ENCODE measurements around the gene GPR3.
A peak's percentile ranks its signal among the peaks of the same experiment; 100 is the strongest.
"Not testable (repeated sequence)": the region's sequence is repeated elsewhere in the genome, so short reads cannot be mapped to it uniquely, and the experiment has no call there.

The GPR3 gene

GRCh38 chr1:27380766-27381733, 11.4 kb upstream of the GPR3 start:
- DNase-seq = no peak

GRCh38 chr1:27381969-27382762, 10.3 kb upstream of the GPR3 start:
- no peak for DNase-seq

GRCh38 chr1:27383039-27383605, 9.3 kb upstream of the GPR3 start, which contains the start of gene CD164L2:
Gene CD164L2 (minus strand): TSS chr1:27383333. CDS start chr1:27383239, 94 bp downstream.
- DNase-seq = no peak

GRCh38 chr1:27383661-27384060, 8.8 kb upstream of the GPR3 start:
- no peak for DNase-seq

DNA sequence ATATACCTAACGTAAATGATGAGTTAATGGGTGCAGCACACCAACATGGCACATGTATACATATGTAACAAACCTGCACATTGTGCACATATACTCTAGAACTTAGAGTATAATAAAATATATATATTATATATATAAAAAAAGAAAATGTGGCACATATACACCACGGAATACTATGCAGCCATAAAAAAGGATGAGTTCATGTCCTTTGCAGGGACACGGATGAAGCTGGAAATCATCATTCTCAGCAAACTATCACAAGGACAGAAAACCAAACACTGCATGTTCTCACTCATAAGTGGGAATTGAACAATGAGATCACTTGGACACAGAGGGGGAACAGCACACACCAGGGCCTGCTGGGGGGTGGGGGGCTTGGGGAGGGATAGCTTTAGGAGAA, 7.6 kb upstream of the GPR3 start:
- DNase-seq = not testable (repeated sequence)

GRCh38 chr1:27388337-27389005, 4.0 kb upstream of the GPR3 start:
- peak in 1 of 2 donors; percentile 40 for DNase-seq

DNA sequence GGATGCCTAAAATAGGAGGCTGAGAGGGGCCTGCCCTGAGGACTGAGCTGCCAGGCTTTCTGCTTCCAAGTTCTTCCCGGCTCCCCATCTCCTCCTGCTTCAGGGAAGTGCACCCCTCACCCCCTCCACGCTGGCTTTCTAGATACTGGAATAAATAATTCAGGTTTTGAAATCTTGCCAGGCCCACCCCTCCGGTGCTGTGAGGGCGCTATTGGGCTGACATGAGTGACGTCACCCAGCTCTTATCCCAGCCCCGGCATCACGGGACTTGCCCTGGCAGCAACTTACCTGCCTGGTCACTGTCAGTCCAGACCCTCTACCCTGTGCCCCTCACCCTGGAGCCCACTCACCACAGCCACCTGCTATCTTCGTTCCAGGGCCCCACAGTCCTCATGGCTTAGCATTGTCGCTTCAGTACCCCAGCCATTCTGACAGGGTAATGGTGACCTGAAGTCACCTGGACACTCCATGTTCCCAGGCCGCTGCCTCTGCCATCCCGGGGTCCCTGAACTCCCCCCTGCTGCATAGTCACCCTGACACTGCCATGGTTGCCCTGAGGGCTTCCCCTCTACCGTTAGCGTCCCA, 819 bp upstream of the GPR3 start:
- no peak for DNase-seq

DNA sequence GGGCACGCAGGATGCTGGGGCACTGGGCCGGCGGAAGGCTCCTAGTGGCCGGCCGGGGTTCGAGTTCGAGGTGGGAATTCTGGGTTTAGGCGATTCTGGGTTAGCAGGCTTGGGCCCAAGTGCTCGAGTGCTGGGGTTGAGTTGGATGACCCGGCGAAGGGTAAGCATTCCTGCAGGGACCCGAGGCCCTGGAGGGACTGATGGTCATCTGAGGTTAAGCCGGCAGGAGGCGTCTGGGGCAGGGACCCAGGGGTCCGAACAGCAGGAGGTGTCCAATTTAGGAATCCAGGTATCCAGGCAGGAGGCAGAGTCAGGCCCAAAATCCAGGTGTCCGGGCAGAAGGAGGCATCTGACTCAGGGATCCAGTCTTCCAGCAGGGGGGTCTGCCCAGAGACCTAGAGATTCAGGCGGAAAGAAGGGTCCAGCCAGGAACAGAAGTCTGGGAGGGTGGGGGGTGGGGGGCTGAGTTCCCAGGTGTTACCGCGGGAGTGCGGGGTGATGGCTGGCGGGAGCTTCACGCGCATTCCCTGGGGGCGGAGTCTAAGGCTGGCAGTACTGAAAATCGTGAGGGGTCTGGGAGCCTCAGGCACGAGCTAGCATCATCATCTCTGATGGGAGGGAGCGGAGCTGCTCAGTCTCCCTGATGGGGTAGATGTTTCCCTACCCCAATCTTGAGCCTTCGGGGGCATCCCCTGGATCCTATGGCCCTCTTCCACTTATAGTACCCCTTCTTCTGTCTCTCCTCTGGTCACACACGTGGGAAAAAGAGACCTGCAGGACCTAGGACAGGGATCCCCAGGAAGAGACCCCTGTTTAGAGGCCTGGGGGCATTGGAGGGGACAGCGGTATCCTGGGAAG, 585 bp downstream of the GPR3 start:
- no peak for DNase-seq

DNA sequence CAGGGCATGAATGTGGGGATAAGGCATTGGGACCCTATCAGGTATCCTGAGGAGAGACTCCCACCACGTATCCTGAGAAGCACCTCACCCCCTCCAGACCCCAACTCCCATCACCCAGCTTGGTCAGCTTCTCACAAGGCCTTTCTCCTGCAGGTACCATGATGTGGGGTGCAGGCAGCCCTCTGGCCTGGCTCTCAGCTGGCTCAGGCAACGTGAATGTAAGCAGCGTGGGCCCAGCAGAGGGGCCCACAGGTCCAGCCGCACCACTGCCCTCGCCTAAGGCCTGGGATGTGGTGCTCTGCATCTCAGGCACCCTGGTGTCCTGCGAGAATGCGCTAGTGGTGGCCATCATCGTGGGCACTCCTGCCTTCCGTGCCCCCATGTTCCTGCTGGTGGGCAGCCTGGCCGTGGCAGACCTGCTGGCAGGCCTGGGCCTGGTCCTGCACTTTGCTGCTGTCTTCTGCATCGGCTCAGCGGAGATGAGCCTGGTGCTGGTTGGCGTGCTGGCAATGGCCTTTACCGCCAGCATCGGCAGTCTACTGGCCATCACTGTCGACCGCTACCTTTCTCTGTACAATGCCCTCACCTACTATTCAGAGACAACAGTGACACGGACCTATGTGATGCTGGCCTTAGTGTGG, 1.3 kb downstream of the GPR3 start:
- no peak for DNase-seq

- no peak for DNase-seq
These were observed 1.8 kb downstream of the GPR3 start for GRCh38 chr1:27394282-27394658.

DNA sequence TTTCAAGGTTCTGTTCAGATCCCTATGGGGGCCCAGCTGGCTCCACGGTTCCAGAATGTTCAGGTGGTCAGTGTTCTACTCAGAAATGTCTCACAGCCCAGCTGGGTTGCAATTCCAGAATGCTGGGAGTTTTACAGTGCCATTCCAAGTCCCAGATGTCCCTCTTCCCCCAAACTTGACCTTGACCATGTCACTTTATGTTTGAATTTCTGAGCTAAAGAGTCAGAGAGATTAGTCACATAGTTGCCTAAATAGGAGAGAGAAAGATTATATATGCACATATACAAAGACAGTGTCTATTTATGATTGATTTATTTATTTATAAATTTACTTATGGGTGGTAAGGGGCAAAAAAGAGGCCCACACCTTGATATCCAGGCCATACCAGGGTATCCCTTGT, 2.5 kb downstream of the GPR3 start:
- DNase-seq = no peak

- peak; percentile 52 to 66 for DNase-seq
These were observed 3.2 kb downstream of the GPR3 start for GRCh38 chr1:27395441-27396195.

GRCh38 chr1:27397110-27397509, 4.7 kb downstream of the GPR3 start:
- DNase-seq = no peak

GRCh38 chr1:27397749-27398148, 5.3 kb downstream of the GPR3 start:
- no peak for DNase-seq

DNA sequence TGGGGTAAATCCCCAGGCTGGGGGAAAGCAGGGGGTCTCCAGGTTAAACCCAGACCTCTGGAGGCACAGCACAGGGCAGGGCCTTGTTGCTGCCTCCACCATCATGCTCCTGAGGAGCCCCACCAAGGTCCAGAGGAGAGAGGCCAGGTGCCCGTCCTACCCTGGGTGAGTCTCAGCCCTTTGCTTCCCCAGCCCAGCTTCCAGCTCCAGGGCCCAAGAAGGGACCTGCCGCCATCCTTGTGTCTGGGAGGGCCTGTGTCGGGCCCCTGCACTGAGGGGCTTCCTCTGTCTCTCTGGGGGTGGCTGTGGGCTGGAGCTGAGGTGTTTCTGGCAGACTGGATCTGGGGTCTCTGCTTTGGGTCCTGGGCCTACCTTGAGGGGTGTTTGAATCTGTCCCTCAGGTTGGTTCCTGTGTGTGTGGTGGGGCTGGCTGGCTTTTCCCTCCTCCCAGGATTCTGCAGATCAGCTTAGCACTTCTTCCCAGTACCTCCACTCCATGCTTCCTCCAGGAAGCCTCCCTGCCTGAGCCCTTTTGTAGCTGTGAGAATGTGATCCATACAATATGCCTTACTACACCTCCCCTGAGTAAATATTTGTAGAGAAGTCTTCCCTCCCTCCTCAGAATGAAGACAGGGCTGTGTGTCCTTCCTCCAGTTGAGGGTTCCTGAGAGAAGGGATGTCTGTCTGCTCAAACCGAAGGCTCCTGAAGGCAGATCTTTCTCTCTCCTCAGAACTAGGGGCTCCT, 6.2 kb downstream of the GPR3 start:
- no peak for DNase-seq

- no peak for DNase-seq
These were observed 7.0 kb downstream of the GPR3 start for GRCh38 chr1:27399251-27400025.

DNA sequence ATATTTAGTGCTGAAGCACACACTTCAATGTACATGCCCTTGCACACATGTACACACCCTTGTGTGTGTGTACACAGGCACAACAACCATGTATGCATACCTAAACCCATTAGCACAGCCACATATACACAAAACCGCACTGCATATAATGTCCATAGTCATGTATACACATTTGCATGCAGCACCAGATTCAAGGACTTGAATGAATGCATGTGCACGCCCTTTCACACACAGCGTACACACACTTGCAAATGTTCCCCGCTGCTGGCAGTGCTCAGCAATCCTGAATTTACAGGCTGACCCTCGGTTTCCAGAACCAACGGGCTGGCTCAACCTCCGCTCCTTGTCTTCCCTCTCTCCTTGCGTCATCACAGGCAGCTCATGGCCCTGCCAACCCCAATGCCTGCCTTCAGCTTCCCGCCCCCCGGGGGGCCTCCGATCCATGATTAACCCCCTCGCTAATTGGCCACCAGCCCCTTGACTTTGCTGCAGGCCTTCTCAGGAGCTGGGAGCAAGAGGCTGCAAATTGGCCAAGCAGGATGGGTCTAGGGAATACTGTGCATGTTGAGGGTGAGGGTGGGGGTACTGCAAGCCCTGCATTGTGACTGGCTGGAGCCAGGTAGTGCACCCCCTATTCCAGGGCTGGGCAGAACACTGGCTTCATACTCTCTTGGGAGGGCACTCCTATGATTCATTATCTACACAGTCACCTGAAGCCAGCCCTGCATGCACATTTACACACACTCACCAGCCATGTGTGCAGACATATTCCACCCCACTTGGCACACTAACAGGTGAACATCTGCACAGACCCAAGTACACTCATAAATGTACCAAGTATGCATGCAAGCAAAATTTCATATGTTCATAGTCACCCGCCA, 7.9 kb downstream of the GPR3 start:
- no peak for DNase-seq

DNA sequence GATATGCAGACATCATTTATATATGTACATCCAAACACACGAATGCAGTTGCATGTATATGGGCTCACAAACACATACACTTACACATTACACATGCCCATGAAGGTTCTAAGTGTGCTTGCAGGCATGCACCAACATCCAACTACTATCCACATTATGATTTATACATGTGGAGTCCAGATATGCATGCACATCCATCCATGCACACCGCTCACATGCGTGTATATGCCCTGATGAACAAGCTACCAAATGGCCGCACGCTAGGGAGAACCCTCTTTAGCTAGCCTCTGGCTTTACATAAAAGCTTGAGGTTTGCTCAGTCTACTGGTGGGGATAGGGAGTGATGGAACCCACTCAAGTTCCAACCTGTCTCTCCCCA, 8.5 kb downstream of the GPR3 start:
- no peak for DNase-seq
